ENCODE measurements around the gene S100A8.

Gene S100A8

GRCh38 chr1:153346077-153346723, 44.7 kb downstream of the S100A8 start:
- DNase-seq (ENCODE audit: low spot score) = peak; percentile 13

- peak; percentile 17 for DNase-seq (ENCODE audit: low spot score)
Measured at GRCh38 chr1:153345187-153346076, 45.4 kb downstream of the S100A8 start.

GRCh38 chr1:153344718-153345025, 46.2 kb downstream of the S100A8 start:
- DNase-seq (ENCODE audit: low spot score) = no peak

GRCh38 chr1:153343811-153344717, 46.8 kb downstream of the S100A8 start:
- no peak for DNase-seq (ENCODE audit: low spot score)

- no peak for DNase-seq (ENCODE audit: low spot score)
Measured at GRCh38 chr1:153343040-153343681, 47.7 kb downstream of the S100A8 start.

GRCh38 chr1:153342178-153342577, 48.7 kb downstream of the S100A8 start:
- no peak for DNase-seq (ENCODE audit: low spot score)

GRCh38 chr1:153341431-153341934, 49.4 kb downstream of the S100A8 start:
- DNase-seq (ENCODE audit: low spot score) = no peak

- no peak for DNase-seq (ENCODE audit: low spot score)
Measured at GRCh38 chr1:153340356-153340755, 50.5 kb downstream of the S100A8 start.
